ENCODE results near the gene MZB1.

DNA sequence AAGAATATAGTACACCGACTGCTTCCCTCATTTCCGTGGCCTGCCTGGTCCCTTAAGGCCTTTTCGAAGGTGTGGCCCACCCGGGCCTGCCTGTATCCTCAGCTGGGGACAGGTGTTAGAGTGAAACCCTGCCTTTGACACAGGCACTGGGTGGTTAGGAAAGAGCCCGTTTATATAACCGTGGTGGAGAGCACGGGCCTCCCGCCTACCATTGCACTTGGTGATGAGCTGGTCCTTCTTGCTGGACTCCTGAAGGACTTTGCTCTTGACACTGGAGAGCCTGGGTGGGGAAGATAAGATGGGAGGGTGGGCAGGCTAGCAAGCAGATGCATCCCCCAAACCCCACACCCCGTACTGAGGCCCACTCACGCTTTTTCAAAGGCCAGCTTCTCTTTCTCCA is 11.8 kb upstream of the MZB1 start:
- TF ChIP-seq, protein P1, sequence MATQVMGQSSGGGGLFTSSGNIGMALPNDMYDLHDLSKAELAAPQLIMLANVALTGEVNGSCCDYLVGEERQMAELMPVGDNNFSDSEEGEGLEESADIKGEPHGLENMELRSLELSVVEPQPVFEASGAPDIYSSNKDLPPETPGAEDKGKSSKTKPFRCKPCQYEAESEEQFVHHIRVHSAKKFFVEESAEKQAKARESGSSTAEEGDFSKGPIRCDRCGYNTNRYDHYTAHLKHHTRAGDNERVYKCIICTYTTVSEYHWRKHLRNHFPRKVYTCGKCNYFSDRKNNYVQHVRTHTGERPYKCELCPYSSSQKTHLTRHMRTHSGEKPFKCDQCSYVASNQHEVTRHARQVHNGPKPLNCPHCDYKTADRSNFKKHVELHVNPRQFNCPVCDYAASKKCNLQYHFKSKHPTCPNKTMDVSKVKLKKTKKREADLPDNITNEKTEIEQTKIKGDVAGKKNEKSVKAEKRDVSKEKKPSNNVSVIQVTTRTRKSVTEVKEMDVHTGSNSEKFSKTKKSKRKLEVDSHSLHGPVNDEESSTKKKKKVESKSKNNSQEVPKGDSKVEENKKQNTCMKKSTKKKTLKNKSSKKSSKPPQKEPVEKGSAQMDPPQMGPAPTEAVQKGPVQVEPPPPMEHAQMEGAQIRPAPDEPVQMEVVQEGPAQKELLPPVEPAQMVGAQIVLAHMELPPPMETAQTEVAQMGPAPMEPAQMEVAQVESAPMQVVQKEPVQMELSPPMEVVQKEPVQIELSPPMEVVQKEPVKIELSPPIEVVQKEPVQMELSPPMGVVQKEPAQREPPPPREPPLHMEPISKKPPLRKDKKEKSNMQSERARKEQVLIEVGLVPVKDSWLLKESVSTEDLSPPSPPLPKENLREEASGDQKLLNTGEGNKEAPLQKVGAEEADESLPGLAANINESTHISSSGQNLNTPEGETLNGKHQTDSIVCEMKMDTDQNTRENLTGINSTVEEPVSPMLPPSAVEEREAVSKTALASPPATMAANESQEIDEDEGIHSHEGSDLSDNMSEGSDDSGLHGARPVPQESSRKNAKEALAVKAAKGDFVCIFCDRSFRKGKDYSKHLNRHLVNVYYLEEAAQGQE (IDR thresholded peaks at IDR 0.05; ENCODE audit: borderline replicate concordance) = no peak
- TF ChIP-seq, protein P2, sequence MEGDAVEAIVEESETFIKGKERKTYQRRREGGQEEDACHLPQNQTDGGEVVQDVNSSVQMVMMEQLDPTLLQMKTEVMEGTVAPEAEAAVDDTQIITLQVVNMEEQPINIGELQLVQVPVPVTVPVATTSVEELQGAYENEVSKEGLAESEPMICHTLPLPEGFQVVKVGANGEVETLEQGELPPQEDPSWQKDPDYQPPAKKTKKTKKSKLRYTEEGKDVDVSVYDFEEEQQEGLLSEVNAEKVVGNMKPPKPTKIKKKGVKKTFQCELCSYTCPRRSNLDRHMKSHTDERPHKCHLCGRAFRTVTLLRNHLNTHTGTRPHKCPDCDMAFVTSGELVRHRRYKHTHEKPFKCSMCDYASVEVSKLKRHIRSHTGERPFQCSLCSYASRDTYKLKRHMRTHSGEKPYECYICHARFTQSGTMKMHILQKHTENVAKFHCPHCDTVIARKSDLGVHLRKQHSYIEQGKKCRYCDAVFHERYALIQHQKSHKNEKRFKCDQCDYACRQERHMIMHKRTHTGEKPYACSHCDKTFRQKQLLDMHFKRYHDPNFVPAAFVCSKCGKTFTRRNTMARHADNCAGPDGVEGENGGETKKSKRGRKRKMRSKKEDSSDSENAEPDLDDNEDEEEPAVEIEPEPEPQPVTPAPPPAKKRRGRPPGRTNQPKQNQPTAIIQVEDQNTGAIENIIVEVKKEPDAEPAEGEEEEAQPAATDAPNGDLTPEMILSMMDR (IDR thresholded peaks at IDR 0.05; ENCODE audit: poor library complexity, severe bottlenecking) = no peak
- TF ChIP-seq SMC3 (conservative IDR thresholded peaks at IDR 0.05; ENCODE audit: poor library complexity) (no peak), RAD21 (conservative IDR thresholded peaks at IDR 0.05) (no peak), EP300 (conservative IDR thresholded peaks at IDR 0.05; ENCODE audit: poor library complexity, severe bottlenecking) (no peak)

Data from neural cell (in vitro differentiated cells).